Endodermal cell (in vitro differentiated cells): Measurements from ENCODE around the gene C19orf81. TPM values are rescaled to one million over a fixed set of nuclear protein-coding genes. Genes with fewer than 3 reads are reported as not detected.

Experiments
- DNase-seq: peaks from one replicate; pipeline ENCODE4 v3.0.0-alpha.2; 2017
- H3K27ac ChIP-seq: 2 replicates; pipeline ENCODE4 v1.5.1; 2013; ENCODE audit warnings: mild to moderate bottlenecking, low read depth, low read length, moderate library complexity
- H3K27me3 ChIP-seq: 2 replicates; pipeline ENCODE4 v1.6.1; 2013; ENCODE audit warnings: mild to moderate bottlenecking, low read length, moderate library complexity; ENCODE audit not compliant: insufficient read depth, control insufficient read depth, poor library complexity, severe bottlenecking
- H3K36me3 ChIP-seq: 2 replicates; pipeline ENCODE4 v1.7.0; 2013; ENCODE audit warnings: mild to moderate bottlenecking, low read length, moderate library complexity; ENCODE audit not compliant: control insufficient read depth, insufficient read depth
- H3K4me1 ChIP-seq: one replicate; pipeline ENCODE4 v1.7.0; 2013; ENCODE audit warnings: low read length; ENCODE audit not compliant: control insufficient read depth, insufficient read depth
- H3K4me3 ChIP-seq: 2 replicates; pipeline ENCODE4 v1.5.1; 2013; ENCODE audit warnings: mild to moderate bottlenecking, low read length, moderate library complexity
- H3K9ac ChIP-seq: 2 replicates; pipeline ENCODE4 v1.6.1; 2013; ENCODE audit warnings: mild to moderate bottlenecking, low read length, moderate library complexity; ENCODE audit not compliant: poor library complexity, severe bottlenecking; ENCODE audit errors: extremely low read depth
- H3K9me3 ChIP-seq: 2 replicates; pipeline ENCODE4 v1.6.1; 2013; ENCODE audit warnings: mild to moderate bottlenecking, low read length, moderate library complexity; ENCODE audit not compliant: control insufficient read depth
- H3K27ac Mint-ChIP-seq: 2 replicates; pipeline ENCODE4 v1.8.0; 2020; ENCODE audit warnings: mixed read lengths
- H3K27me3 Mint-ChIP-seq: 2 replicates; pipeline ENCODE4 v1.8.0; 2021; ENCODE audit warnings: mild to moderate bottlenecking, mixed read lengths; ENCODE audit not compliant: insufficient read depth
- H3K36me3 Mint-ChIP-seq: 2 replicates; pipeline ENCODE4 v1.8.0; 2020; ENCODE audit warnings: low read depth, mixed read lengths
- H3K4me1 Mint-ChIP-seq: 2 replicates; pipeline ENCODE4 v1.8.0; 2020; ENCODE audit warnings: mixed read lengths
- H3K4me3 Mint-ChIP-seq: 2 replicates; pipeline ENCODE4 v1.8.0; 2020; ENCODE audit warnings: mild to moderate bottlenecking, moderate library complexity, mixed read lengths
- H3K9me3 Mint-ChIP-seq: 2 replicates; pipeline ENCODE4 v1.8.0; 2020; ENCODE audit warnings: mild to moderate bottlenecking, mixed read lengths
- WGBS, 2 experiments: methylation state at CpG; one replicate each; pipeline versions ENCODE4 v1.1.5 to v1.1.7; 2013; ENCODE audit warnings: missing lambda C conversion rate in 2 of 2, mixed read lengths in 1 of 2; ENCODE audit not compliant: insufficient coverage in 1 of 2, insufficient read length in 1 of 2; 5-methylcytosine and 5-hydroxymethylcytosine counted together
- total RNA-seq, 2 donors: library from RNA; stranded (reverse); fragmentation: NEBNext Ultra II Directional in 1 of 2; extraction: Animal tissue kit (Norgen Biotek cat#: 25700) in 1 of 2; gene quantifications; 2 replicates in 1 of 2; 3 replicates in 1 of 2; pipeline ENCODE4 v1.2.1, GENCODE V29; 2021
- TF ChIP-seq, protein P1 (sequence below): fragments of 200-600 bp; sonication (generic); conservative IDR thresholded peaks from 2 replicates; pipeline ENCODE4 v1.5.0; 2021; ENCODE audit warnings: antibody characterized with exemption, mild to moderate bottlenecking

Gene C19orf81
- total RNA-seq, 2 donors from 2014 or later = 11.3 to 26.8 TPM

- no peaks in the 10 kb centered on the region for H3K4me1 Mint-ChIP-seq
- Histone ChIP-seq H3K27me3 (peaks cover 80% of the 10 kb centered on the region), H3K4me3 (no peak overlapping the region), H3K9ac (no peak overlapping the region), H3K9me3 (no peaks in the 10 kb centered on the region), H3K36me3 (no peaks in the 10 kb centered on the region), H3K4me1 (no peaks in the 10 kb centered on the region), H3K27ac (no peak overlapping the region)
- no peak overlapping the region for H3K27ac Mint-ChIP-seq
- H3K27me3 Mint-ChIP-seq = peaks cover 92% of the 10 kb centered on the region
- no peaks in the 10 kb centered on the region for H3K36me3 Mint-ChIP-seq
- no peak overlapping the region for H3K4me3 Mint-ChIP-seq
- TF ChIP-seq, protein P1, sequence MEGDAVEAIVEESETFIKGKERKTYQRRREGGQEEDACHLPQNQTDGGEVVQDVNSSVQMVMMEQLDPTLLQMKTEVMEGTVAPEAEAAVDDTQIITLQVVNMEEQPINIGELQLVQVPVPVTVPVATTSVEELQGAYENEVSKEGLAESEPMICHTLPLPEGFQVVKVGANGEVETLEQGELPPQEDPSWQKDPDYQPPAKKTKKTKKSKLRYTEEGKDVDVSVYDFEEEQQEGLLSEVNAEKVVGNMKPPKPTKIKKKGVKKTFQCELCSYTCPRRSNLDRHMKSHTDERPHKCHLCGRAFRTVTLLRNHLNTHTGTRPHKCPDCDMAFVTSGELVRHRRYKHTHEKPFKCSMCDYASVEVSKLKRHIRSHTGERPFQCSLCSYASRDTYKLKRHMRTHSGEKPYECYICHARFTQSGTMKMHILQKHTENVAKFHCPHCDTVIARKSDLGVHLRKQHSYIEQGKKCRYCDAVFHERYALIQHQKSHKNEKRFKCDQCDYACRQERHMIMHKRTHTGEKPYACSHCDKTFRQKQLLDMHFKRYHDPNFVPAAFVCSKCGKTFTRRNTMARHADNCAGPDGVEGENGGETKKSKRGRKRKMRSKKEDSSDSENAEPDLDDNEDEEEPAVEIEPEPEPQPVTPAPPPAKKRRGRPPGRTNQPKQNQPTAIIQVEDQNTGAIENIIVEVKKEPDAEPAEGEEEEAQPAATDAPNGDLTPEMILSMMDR = no peak
- no peak for DNase-seq
- whole genome bisulfite sequencing, 2 experiments = 74 to 86% methylated on average over 2 to 7 of the region's 7 CpGs
- H3K9me3 Mint-ChIP-seq = no peaks in the 10 kb centered on the region
Observed at GRCh38 chr19:50690439-50690838, 41.2 kb downstream of the C19orf81 start.

- Histone ChIP-seq H3K27me3 (peaks cover 79% of the 10 kb centered on the region), H3K4me3 (no peak overlapping the region), H3K36me3 (no peaks in the 10 kb centered on the region), H3K27ac (no peak overlapping the region), H3K9ac (no peak overlapping the region), H3K9me3 (no peaks in the 10 kb centered on the region), H3K4me1 (no peaks in the 10 kb centered on the region)
- TF ChIP-seq, protein P1 = no peak
- WGBS, 2 experiments = 41 to 46% methylated on average over 4 to 22 of the region's 23 CpGs
- Mint-ChIP-seq H3K27me3 (peaks cover 92% of the 10 kb centered on the region), H3K4me1 (no peaks in the 10 kb centered on the region), H3K36me3 (no peaks in the 10 kb centered on the region), H3K4me3 (no peak overlapping the region), H3K9me3 (no peaks in the 10 kb centered on the region), H3K27ac (no peak overlapping the region)
- no peak for DNase-seq
Observed at GRCh38 chr19:50693064-50693975, 44.1 kb downstream of the C19orf81 start.

- H3K27me3 ChIP-seq = peaks cover 84% of the 10 kb centered on the region
Observed at GRCh38 chr19:50694815-50695145, 45.5 kb downstream of the C19orf81 start.

More at GRCh38 chr19:50694815-50695145, 45.5 kb downstream of the C19orf81 start:
- no peaks in the 10 kb centered on the region for H3K36me3 Mint-ChIP-seq
- TF ChIP-seq, protein P1 = no peak
- Histone ChIP-seq H3K36me3 (no peaks in the 10 kb centered on the region), H3K9me3 (no peaks in the 10 kb centered on the region), H3K4me3 (no peak overlapping the region), H3K9ac (no peak overlapping the region), H3K27ac (no peak overlapping the region), H3K4me1 (no peaks in the 10 kb centered on the region)
- no peak for DNase-seq
- H3K4me3 Mint-ChIP-seq = no peak overlapping the region
- H3K4me1 Mint-ChIP-seq = no peaks in the 10 kb centered on the region
- no peak overlapping the region for H3K27ac Mint-ChIP-seq
- 36 to 42% methylated on average over 12 to 31 of the region's 51 CpGs for WGBS, 2 experiments
- H3K27me3 Mint-ChIP-seq = peaks cover 93% of the 10 kb centered on the region
- no peaks in the 10 kb centered on the region for H3K9me3 Mint-ChIP-seq
